ENCODE data around the gene RPL29. TPM values are rescaled to one million over a fixed set of nuclear protein-coding genes. Genes with fewer than 3 reads are reported as not detected.

Gene RPL29
- total RNA-seq, 1 donor from 2014 or later = 872 TPM

GRCh38 chr3:52032702-52033408, 37.2 kb upstream of the RPL29 start:
- FAIRE-seq = no peak
- Histone ChIP-seq H2AFZ (ENCODE audit: low read depth, low read length) (no peak overlapping the region), H3K27me3 (ENCODE audit: insufficient read depth, low read length) (no peaks in the 10 kb centered on the region), H3K9ac (ENCODE audit: low read length) (no peak overlapping the region), H3K36me3 (ENCODE audit: insufficient read depth, low read length) (no peaks in the 10 kb centered on the region), H3K79me2 (ENCODE audit: insufficient read depth, low read length) (no peaks in the 10 kb centered on the region), H3K9me3 (ENCODE audit: insufficient read depth, low read depth, low read length) (peaks cover 4% of the 10 kb centered on the region), H3K4me1 (ENCODE audit: insufficient read depth, low read length) (no peaks in the 10 kb centered on the region), H3K4me2 (ENCODE audit: low read length) (no peak overlapping the region), H4K20me1 (ENCODE audit: insufficient read depth, low read length) (no peaks in the 10 kb centered on the region), H3K4me3 (ENCODE audit: insufficient read depth, low read depth, low read length) (no peak overlapping the region), H3K27ac (ENCODE audit: low read depth, low read length) (no peak overlapping the region)
- H3K36me3 Mint-ChIP-seq (ENCODE audit: low read depth, unreplicated experiment) = peaks cover 5% of the 10 kb centered on the region
- no peak overlapping the region for H3K27ac Mint-ChIP-seq (ENCODE audit: unreplicated experiment)
- H3K4me1 Mint-ChIP-seq (ENCODE audit: low read depth, unreplicated experiment) = no peaks in the 10 kb centered on the region
- H3K9me3 Mint-ChIP-seq (ENCODE audit: unreplicated experiment) = peaks cover 17% of the 10 kb centered on the region
- DNase-seq (ENCODE audit: low read depth) = no peak
- TF ChIP-seq EZH2 (IDR thresholded peaks at IDR 0.05; ENCODE audit: insufficient read depth, low read length) (no peak), CTCF (IDR thresholded peaks at IDR 0.05; ENCODE audit: insufficient read depth, low read depth, low read length) (no peak)
- H3K4me3 Mint-ChIP-seq (ENCODE audit: unreplicated experiment) = no peak overlapping the region
- peaks cover 10% of the 10 kb centered on the region for H3K27me3 Mint-ChIP-seq (ENCODE audit: low read depth, unreplicated experiment)

DNA sequence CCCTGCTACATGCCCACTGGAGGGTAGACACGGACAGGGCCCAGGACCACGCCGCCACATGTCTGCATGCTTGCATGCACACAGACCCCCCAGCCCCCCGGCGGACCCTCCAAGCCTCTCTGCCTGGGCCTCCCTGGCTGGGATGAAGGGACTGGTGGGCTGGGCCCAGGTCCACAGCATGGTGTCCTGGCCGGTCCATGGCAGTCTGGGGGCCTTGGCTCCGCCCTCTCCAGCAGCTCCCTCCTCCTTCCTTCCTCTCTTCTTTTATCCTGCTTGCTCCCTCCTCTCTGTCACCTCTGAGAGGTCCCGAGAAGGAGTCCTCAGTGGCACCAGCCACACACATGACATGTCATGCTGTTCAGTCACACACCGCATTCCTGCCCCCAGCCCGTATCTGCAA, 36.2 kb upstream of the RPL29 start:
- peaks cover 5% of the 10 kb centered on the region for H3K36me3 Mint-ChIP-seq (ENCODE audit: low read depth, unreplicated experiment)

More for the DNA sequence above, 36.2 kb upstream of the RPL29 start:
- Mint-ChIP-seq H3K27me3 (ENCODE audit: low read depth, unreplicated experiment) (peaks cover 10% of the 10 kb centered on the region), H3K27ac (ENCODE audit: unreplicated experiment) (no peak overlapping the region), H3K9me3 (ENCODE audit: unreplicated experiment) (peaks cover 17% of the 10 kb centered on the region), H3K4me1 (ENCODE audit: low read depth, unreplicated experiment) (no peaks in the 10 kb centered on the region), H3K4me3 (ENCODE audit: unreplicated experiment) (no peak overlapping the region)
- H4K20me1 ChIP-seq (ENCODE audit: insufficient read depth, low read length) = no peaks in the 10 kb centered on the region
- H3K27me3 ChIP-seq (ENCODE audit: insufficient read depth, low read length) = no peaks in the 10 kb centered on the region
- no peak overlapping the region for H3K27ac ChIP-seq (ENCODE audit: low read depth, low read length)
- no peak for FAIRE-seq
- no peak overlapping the region for H3K4me2 ChIP-seq (ENCODE audit: low read length)
- H3K9me3 ChIP-seq (ENCODE audit: insufficient read depth, low read depth, low read length) = peaks cover 4% of the 10 kb centered on the region
- H3K9ac ChIP-seq (ENCODE audit: low read length) = no peak overlapping the region
- H2AFZ ChIP-seq (ENCODE audit: low read depth, low read length) = no peak overlapping the region
- no peak overlapping the region for H3K4me3 ChIP-seq (ENCODE audit: insufficient read depth, low read depth, low read length)
- no peak for DNase-seq (ENCODE audit: low read depth)
- no peaks in the 10 kb centered on the region for H3K36me3 ChIP-seq (ENCODE audit: insufficient read depth, low read length)
- TF ChIP-seq CTCF (IDR thresholded peaks at IDR 0.05; ENCODE audit: insufficient read depth, low read depth, low read length) (no peak), EZH2 (IDR thresholded peaks at IDR 0.05; ENCODE audit: insufficient read depth, low read length) (no peak)
- no peaks in the 10 kb centered on the region for H3K4me1 ChIP-seq (ENCODE audit: insufficient read depth, low read length)
- no peaks in the 10 kb centered on the region for H3K79me2 ChIP-seq (ENCODE audit: insufficient read depth, low read length)
